GM19452 (cell line): ENCODE data around the gene MYO1E.

Experiments
- ATAC-seq: cut with Tn5 transposase; IDR thresholded peaks from one replicate; pipeline ENCODE4 v1.9.1; 2021; ENCODE audit not compliant: unreplicated experiment

MYO1E gene

DNA sequence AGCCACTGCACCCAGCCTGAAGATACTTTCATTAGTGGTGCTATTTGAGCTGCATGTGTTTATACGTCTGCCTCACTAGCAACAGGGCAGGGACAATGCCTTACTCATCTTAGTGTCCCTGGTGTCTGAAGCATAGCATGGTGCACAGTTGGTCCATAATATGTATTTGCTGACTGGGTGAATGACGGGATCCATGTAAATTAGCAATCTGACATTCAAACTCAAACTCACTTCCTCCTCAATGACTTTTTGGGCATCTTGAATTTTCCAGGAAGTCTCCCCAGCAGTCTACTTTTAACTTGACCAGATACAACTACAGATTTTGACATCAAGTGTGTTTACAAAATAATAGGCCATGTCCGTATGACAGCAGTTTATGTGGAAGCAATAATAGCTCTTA is 169.0 kb downstream of the MYO1E start:
- no peak for ATAC-seq

DNA sequence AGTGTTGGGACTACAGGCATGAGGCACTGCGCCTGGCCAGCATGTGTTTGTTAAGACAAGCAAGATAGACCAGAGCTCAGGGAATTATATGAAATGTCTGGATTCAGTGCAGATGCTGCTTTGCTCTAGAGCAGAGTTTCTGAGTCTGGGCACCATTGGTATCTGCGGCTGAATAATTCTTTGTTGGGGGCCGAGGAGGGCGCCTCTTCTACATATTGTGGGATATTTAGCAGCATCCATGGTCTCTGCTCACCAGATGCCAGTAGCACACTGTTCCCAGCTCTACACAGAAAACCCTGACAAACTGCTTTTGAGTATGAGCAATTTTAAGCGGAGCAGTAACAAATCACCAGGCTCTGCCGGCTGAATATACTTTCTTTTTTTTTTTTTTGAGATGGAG is 169.7 kb downstream of the MYO1E start:
- ATAC-seq: no peak

DNA sequence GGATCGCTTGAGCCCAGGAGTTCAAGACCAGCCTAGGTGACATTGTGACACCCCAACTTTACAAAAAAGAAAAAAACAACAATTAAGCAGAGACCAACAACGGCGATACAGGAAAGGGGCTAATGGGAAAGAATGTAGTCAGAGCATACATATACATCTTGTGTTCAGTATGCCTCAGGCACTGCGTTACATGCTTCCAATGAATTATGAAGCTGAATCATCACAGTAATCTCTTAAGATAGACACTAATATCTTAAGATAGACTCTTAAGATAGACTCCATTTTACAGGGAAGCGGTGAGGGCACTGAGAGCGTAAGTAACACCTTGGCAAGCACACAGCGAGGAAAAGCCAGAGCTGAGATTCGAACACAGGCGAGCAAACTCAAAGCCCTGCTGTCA is 172.1 kb downstream of the MYO1E start:
- no peak for ATAC-seq

DNA sequence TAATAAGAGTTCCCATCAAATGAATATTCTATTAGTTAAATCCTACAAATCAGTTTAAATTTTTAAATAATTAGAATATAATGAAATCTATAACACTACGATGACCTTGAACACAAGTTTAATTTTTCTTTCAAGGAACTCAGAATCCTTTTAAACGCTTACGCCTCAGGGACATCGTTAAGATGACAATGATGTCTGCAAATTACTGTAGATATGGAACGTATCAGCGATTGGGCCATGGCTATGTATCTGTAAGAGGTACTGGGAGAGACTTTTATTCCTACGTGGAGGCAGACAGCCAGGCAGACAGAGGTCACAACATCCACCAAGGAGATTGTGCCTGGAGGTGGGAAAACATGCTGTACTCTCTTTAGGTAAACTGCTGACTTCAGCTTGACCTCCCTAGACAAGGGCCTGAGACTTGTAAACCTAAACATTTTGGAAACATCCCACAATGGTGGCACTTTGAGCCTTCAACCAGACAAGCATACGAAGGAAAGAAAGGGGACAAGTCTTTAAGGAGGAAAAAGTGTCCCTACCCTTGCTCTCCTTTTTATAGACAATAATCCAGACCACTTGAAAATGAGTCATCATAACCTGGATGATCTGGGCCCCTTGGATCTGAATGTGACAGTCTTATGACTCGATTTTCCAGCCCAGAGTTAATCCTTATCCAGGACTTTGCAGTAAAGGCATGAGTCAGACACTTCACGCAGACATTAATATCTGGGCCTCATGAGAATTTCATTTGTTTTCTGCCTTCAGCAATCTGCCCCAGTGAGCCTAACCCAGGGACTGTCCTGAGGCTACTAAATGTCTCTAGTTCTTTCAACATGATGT is 172.8 kb downstream of the MYO1E start:
- no peak for ATAC-seq

DNA sequence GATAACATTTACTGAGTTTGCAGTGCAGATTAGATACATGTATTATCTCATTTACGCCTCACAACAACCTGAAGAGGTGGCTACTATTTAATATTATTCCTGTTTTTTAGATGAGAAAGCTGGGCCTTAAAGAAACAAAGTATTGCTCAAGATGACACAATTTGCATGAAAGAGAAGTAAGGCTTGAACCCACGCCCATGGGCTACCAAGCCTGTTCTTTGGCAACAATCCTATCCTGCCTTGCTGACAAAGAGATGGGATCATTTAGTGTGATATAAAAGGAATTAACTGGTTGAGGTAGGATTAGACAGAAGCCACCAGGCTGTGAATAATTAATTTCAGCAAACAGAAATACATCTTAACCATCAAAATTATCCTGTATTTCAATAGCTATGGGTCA is 175.2 kb downstream of the MYO1E start:
- no peak for ATAC-seq

DNA sequence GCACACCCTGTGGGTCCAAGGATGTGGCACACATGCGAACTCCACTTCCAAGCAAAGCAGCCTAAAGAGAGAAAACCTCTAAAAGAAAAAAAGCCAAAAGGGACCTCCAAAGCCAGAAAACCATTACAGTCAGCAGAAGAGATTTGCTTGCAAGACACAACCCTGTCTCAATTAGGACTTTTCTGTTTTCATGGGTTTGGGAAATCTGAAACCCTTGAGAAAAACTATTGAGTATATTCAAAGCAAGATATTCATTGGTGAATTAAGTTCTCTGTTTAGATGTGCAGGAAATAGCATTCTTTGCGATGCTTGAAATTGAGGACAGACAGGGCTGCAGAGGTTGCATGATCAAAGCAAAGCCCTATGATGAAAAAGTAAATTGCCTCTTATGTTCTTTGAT is 176.3 kb downstream of the MYO1E start:
- no peak for ATAC-seq

DNA sequence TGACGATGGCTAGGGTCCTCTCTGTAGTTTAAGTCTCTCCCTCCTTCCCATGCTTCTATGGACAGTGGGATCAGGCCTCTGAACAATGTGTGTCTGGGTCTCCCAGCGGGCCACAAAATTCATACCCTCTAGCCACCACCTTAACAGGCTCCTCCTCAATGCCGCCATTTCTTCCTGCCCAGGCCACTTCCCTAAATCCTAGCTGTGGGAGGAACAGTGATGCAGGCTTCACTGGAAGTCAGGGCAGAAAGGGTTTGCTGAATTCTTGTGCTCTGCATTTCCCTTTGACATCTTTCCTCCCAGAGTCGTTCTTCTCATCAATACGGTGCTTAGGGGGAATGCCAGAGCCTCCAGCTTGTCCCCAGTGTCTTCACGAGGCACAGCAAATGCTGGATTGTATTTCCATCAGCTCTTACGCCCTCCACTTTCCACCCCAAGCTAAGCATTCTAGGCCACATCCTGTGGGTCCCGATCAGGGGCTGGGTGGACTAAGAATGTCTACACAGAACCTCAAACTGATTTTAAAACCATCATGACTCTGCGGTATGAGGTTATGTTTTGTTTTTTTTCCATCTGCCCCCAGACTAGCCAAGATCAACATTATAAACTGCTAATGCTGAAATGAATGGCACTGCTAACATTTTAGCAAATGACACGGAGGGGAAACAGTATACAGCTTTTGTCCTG is 177.9 kb downstream of the MYO1E start:
- ATAC-seq: no peak

DNA sequence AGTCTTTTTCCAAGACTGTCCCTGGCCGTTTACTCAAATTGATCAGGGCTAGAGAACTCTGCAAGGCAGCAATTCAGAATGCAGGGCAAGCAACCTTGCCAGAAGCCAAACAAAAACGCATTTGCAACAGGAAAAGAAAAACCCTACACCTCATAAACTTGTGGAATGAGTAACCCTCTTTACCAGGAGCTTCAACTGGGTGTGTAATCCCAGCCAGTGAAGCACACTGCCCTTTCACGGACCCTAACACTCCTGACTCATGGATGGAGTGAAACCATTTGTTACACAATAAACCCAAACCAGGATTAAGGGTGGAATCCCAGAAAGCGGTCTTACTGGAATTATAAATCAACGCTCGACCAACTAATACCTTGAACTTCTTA is 180.8 kb downstream of the MYO1E start:
- no peak for ATAC-seq

DNA sequence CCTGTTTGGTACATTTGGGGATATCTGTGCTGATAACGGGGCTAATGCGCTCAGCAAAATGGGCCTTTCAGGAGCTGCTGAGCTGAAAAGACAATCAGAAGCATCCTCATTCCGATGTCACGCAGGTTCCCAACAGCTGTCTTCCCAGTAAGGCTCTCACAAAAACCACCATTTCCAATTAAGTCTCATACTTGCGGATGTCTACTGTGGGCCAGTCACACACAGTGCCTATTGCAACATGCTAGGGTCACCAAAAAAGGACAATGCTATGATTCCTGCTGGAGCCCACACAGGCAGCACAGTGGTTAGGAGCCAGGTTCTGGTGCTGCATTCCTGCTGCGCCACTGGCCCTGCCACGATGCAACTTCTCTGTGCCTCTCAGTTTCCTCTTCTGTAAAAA is 182.4 kb downstream of the MYO1E start:
- no peak for ATAC-seq

DNA sequence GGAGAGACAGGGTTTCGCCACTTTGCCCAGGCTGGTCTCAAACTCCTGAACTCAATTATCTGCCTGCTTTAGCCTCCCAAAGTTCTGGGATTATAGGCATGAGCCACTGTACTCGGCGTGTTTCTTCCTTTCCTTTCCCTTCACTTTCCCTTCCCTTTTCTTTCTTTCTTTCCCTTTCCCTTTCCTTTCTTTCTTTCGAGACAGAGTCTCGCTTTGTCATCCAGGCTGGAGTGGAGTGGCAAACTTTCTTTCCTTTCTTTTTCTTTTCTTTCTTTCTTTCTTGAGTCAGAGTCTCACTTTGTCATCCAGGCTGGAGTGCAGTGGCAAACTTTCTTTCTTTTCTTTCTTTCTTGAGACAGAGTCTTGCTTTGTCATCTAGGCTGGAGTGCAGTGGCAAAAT is 183.4 kb downstream of the MYO1E start:
- ATAC-seq: no peak

DNA sequence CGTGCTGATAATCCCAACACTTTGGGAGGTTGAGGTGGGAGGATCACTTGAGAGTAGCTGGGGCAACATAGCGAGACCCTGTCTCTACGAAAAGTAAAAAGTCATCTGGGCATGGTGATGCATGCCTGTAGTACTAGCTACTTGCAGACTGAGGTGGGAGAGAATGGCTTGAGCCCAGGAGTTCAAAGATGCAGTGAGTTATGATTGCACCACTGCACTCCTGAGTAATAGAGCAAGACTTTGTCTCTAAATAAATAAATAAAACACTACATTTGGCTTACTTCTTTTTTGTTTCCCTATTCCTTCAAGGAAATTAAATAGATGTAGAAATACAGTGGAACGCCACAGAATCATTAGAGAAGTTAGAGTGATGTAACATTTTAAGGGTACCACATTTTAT is 186.2 kb downstream of the MYO1E start:
- ATAC-seq: no peak

DNA sequence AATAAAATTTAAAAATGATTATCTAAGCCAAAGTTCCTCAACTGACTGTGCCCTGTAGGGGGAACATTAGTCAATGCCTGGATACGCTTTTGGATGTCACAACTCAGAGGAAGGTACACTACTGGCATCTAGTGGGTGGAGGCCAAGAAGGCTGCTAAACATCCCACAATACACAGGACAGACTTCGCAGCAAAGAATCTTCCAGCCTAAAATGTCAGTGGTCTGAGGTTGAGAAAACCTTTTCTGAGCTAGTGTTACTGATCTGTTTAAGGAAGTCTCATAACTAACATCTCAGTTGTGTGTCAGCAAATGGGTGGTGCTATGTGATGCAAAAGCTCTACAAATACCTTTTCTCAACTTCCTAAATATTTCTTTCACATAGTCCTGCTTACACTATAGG is 186.9 kb downstream of the MYO1E start:
- ATAC-seq: no peak

DNA sequence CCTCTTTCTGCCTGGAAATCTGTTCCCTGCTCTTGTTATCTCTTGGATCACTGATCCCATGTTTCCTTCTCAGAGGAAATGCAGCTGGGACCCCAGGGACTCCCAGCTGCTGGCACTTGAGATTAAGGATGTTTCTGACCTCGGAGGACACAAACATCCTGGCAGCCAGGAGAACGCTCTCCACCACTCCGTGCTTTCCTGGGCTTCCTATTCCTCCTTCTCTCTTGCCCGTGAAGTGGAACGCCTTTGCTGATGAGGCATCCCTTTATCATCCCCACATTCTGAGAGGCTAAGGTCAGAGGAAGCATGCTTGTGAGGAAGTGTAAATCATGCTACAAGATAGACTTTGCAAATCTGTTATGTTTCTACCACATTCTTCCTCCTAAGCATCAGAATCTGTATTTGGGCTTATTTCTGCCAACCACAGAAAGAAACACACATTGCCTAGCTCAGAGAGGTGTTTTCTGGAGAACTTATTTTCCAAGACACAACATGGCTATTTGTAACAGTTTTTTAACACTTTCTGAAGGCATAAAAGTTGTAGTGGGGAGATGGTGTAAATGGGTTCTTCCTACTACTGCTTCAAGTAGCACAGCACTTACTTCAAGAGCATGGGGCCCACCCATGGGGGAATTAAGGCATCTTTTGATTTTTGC is 191.6 kb downstream of the MYO1E start:
- ATAC-seq: no peak

DNA sequence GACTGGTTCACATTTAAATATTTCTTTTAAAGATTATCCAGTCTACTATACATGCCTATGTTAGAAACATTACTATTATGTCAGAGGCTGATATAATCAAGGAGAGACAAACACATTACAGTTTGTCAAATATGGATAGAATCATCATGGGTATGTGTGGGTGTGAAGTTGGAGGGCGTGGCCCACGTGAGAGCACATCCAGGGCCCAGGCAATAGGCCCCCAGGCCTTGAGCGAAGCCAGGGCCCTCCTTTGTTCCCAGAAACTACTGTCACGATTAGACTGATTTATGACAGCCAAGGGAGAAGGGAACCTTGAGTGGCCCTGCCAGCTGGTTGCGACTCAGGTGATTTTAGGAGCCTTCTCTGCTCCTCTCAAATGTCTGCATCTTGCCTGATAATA is 193.0 kb downstream of the MYO1E start:
- no peak for ATAC-seq

DNA sequence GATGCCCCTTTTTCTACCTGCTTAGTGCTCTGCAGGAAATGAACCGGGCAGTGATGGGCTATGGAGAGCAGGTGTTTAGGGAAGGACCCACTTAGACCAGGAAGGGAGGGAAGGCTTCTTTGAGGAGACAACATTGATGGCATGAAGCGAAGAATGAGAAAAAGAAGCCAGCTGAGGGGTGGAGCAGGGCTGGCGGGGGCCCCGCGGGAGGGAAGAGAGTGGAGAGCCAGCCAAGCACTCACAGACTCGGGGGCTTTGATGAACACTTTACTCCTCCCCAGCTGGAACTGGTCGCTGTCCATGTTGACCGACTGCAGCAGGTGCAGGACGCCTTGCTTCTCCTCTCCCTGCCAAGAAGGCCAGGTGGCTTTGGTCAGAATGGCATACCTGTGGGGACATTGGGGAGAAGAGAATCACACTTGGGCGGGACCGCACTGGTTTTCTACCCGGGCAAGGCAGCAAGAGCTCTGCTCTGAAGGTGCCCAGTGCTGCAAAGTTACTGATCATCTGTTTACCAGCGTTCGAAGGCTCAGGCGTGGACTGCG is 194.4 kb downstream of the MYO1E start:
- ATAC-seq: no peak

DNA sequence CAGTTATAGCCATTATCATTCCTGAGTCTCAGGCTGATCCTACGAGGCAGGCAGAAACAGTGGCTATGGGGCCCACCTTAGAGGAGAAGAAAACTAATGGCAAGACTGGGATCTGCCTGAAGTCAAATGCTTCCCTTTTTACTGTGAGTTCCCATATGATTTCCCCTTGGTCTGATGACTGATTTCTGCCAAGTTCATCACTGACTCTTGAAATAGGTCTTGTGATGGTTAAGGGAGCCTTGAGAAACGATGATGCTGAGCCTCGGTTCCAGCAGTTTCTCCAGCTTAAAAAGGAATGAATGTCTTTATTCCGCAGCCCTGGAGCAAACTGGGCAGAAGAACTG is 195.4 kb downstream of the MYO1E start:
- ATAC-seq: no peak

DNA sequence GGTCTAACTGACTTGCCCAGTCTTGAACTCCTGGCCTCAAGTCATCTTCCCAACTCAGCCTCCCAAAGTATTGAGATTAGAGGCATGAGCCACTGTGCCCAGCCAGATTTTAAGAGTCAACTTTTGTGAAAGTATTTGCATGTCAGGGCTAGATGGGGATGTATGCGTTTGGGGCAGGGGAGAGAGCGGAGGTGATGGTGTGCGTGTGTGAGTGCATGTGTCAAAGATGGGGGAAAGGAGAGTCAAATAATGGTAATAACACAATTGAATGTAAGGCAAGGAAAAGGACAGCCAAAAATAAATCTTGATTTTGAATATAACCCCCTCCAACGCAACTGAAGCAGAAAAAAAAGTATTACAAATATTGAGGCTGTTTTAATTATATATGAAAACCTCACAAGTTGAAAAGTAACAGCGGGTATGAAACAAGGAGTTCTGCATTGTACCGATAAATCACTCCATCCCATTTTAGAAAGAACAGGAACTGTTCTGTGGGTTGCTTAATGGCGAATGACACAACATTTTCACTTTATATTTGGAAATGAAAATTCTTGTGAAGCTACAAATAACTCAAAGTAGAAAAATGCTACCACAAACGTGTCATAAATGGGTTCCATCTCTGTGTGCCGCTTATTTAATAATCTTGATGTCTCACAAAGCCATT is 195.9 kb downstream of the MYO1E start:
- no peak for ATAC-seq

DNA sequence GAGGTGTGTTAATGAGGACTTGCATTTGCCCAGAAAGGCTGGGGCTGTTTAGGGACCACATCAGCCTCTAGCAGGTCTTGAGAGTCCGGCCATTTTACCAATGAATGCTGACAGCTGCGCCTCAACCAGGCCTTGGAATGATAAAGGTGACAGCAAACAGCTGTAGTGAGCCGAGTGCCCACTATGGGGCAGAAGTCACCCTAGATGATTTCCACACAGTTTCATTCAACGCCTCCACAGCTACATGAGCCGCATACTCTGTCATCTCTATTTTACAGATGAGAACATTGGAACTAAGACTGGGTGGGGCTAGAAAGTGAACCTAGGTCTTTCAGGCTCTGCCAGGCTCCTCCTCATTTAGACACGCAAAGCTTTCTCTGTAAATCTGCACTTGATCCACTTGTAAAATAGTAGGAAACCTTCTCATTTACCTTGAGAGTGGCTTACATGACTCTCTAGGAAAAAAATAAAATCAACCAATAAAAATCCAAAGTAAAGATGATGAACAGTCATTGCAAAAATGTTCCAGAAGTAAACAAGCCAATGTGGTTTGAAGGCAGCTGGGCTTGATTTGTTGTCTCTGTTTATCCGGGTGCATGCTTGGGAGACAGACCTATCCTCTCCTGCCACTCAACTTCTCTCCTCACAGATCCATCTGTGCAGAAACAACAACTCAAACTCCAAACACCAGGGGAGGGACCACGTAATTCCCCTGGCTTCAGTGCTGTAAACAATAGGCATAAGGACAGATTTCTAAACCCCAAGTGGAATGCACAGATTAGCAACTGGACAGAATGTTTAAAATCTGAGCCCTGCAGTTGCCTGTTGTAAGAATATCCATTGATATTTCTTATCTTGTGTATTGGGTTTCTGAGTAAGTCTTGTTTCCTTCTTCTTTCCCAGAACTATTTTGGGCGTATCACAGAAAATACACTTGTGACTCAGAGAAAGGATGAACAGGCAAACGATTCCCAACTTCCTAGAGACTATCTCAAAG is 197.5 kb downstream of the MYO1E start:
- ATAC-seq: peak; percentile 58

DNA sequence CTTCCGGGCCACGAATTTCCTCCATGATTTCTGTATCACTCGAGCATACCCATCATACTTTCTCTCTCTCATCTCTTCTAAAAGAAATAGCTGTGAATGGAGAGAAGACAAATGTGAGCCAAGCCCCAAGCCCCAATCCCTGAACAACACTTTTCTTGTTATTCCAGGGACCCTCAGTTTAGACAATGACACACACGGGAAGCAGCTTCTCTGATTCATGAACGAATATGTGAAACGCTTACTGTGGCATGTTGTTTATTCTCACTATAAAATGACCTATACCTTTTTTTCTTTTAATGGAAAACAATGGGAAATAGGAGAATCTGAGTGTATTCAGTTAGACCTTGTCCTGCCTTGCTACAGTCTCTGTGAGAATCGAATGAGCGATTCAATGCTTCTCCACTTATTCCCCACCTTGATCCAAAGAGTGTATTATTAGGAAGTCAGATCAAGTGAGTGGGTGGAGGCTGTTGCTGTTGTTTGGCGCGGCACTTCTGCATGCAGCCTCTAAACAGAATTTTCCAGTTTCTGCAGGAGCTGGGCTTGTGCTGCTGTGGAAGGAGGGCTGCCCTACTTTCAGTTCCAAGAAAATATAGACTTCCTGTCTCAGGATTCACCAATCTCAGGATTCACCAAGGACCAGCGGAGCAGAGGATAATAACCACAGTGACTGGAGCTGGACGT is 198.4 kb downstream of the MYO1E start:
- no peak for ATAC-seq

DNA sequence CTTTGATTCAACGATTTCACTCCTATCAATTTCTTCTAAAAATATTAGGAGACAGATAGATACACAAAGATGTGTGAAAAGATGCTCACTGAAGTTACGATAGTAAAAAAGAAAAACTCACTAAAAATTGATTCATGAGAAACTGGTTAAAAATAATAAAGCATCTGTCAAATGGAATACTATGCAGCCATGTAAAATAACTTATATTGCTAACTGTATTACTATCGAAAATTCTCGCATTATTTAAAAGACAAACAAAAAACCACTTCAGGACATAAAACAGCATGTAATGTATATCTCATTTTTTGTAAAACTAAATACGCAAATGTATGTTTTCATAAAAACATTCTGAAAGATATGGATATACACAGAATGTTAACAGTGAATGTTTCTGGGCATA is 199.5 kb downstream of the MYO1E start:
- no peak for ATAC-seq
